WTC11 (cell line): ENCODE measurements around the gene AVL9.

Source experiments
- ELF4 ChIP-seq: sonication (generic); formaldehyde crosslinking; IDR thresholded peaks from 2 replicates; pipeline ENCODE4 v1.8.1; 2022; ENCODE audit warnings: low read depth, mild to moderate bottlenecking, moderate library complexity, missing genetic modification reagents
- ESRRA ChIP-seq: sonication (generic); formaldehyde crosslinking; IDR thresholded peaks from 2 replicates; pipeline ENCODE4 v1.8.1; 2022; ENCODE audit warnings: mild to moderate bottlenecking, missing genetic modification reagents, borderline replicate concordance
- MXD4 ChIP-seq: fragments of 250-450 bp; sonication (Bioruptor Pico); IDR thresholded peaks from 2 replicates; pipeline ENCODE4 v1.8.0; 2021; ENCODE audit warnings: mild to moderate bottlenecking, moderate library complexity, borderline replicate concordance
- TF ChIP-seq, protein P1 (sequence below): sonication (generic); formaldehyde crosslinking; IDR thresholded peaks from 2 replicates; pipeline ENCODE4 v1.8.1; 2023; ENCODE audit warnings: mild to moderate bottlenecking, missing genetic modification reagents, borderline replicate concordance
- TF ChIP-seq, protein P2 (sequence below): fragments of 200-600 bp; IDR thresholded peaks from 2 replicates; pipeline ENCODE4 v1.8.0; 2022; ENCODE audit warnings: antibody characterized with exemption

DNA sequence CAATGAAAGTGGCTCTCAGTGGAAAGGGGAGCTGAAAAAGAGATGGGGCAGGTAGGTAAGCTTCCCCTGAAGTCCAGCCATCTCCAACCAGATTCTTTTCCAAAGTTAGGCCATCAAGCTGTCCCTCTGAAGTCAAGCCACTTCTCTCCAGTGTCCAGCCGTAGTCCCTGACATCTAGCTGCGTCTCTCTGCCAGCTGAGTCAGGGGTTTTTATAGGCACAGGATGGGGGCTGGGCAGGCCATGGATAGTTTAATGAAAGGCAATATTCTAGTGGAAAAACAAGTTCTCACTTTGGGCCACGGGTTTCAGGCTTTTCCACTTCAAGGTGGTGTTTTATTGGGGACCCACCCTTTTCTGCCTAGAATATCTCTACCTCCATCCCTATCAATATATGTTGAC lies 36.8 kb downstream of the AVL9 start:
- TF ChIP-seq, protein P1, sequence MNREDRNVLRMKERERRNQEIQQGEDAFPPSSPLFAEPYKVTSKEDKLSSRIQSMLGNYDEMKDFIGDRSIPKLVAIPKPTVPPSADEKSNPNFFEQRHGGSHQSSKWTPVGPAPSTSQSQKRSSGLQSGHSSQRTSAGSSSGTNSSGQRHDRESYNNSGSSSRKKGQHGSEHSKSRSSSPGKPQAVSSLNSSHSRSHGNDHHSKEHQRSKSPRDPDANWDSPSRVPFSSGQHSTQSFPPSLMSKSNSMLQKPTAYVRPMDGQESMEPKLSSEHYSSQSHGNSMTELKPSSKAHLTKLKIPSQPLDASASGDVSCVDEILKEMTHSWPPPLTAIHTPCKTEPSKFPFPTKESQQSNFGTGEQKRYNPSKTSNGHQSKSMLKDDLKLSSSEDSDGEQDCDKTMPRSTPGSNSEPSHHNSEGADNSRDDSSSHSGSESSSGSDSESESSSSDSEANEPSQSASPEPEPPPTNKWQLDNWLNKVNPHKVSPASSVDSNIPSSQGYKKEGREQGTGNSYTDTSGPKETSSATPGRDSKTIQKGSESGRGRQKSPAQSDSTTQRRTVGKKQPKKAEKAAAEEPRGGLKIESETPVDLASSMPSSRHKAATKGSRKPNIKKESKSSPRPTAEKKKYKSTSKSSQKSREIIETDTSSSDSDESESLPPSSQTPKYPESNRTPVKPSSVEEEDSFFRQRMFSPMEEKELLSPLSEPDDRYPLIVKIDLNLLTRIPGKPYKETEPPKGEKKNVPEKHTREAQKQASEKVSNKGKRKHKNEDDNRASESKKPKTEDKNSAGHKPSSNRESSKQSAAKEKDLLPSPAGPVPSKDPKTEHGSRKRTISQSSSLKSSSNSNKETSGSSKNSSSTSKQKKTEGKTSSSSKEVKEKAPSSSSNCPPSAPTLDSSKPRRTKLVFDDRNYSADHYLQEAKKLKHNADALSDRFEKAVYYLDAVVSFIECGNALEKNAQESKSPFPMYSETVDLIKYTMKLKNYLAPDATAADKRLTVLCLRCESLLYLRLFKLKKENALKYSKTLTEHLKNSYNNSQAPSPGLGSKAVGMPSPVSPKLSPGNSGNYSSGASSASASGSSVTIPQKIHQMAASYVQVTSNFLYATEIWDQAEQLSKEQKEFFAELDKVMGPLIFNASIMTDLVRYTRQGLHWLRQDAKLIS (CRISPR knock-in tag), result no peak
- TF ChIP-seq, protein P2, sequence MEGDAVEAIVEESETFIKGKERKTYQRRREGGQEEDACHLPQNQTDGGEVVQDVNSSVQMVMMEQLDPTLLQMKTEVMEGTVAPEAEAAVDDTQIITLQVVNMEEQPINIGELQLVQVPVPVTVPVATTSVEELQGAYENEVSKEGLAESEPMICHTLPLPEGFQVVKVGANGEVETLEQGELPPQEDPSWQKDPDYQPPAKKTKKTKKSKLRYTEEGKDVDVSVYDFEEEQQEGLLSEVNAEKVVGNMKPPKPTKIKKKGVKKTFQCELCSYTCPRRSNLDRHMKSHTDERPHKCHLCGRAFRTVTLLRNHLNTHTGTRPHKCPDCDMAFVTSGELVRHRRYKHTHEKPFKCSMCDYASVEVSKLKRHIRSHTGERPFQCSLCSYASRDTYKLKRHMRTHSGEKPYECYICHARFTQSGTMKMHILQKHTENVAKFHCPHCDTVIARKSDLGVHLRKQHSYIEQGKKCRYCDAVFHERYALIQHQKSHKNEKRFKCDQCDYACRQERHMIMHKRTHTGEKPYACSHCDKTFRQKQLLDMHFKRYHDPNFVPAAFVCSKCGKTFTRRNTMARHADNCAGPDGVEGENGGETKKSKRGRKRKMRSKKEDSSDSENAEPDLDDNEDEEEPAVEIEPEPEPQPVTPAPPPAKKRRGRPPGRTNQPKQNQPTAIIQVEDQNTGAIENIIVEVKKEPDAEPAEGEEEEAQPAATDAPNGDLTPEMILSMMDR, result no peak
- TF ChIP-seq MXD4 (CRISPR knock-in tag), result no peak
- no peak for TF ChIP-seq ELF4 (CRISPR knock-in tag)
- TF ChIP-seq ESRRA (CRISPR knock-in tag), result no peak
